Stimulated activated memory B cell treated with anti-CD40 and anti-IgM and Interleukin-4, amounts not matched to agents 10 μg/mL and 1 μg/mL and 100 μg/mL, for 72 hours (primary cell): ENCODE results near the gene ABCD2.
"Not testable (repeated sequence)": the region's sequence is repeated elsewhere in the genome, so short reads cannot be mapped to it uniquely, and the experiment has no call there.

ENCODE experiments used
- ATAC-seq: fragments of 150-1000 bp; cut with Tn5 transposase; 2 replicates; pipeline ENCODE4 v1.10.0; 2021
- H3K27ac Mint-ChIP-seq: one replicate; pipeline ENCODE4 v1.8.0; 2022; ENCODE audit warnings: mild to moderate bottlenecking, mixed read lengths
- H3K27me3 Mint-ChIP-seq: one replicate; pipeline ENCODE4 v1.8.0; 2022; ENCODE audit warnings: mixed read lengths
- H3K36me3 Mint-ChIP-seq: one replicate; pipeline ENCODE4 v1.8.0; 2022; ENCODE audit warnings: mixed read lengths
- H3K4me1 Mint-ChIP-seq: one replicate; pipeline ENCODE4 v1.8.0; 2022; ENCODE audit warnings: mixed read lengths
- H3K4me3 Mint-ChIP-seq: one replicate; pipeline ENCODE4 v1.8.0; 2022; ENCODE audit warnings: mild to moderate bottlenecking, moderate library complexity, mixed read lengths
- H3K9me3 Mint-ChIP-seq: one replicate; pipeline ENCODE4 v1.8.0; 2022; ENCODE audit warnings: mixed read lengths

The ABCD2 gene

GRCh38 chr12:39595928-39596327 is 23.7 kb downstream of the ABCD2 start:
- H3K27me3 Mint-ChIP-seq: no peaks in the 10 kb centered on the region
- no peaks in the 10 kb centered on the region for H3K4me1 Mint-ChIP-seq
- no peak overlapping the region for H3K27ac Mint-ChIP-seq
- H3K36me3 Mint-ChIP-seq: no peaks in the 10 kb centered on the region
- no peaks in the 10 kb centered on the region for H3K9me3 Mint-ChIP-seq
- H3K4me3 Mint-ChIP-seq: no peak overlapping the region
- no peak for ATAC-seq

- Mint-ChIP-seq H3K27me3 (no peaks in the 10 kb centered on the region), H3K36me3 (no peaks in the 10 kb centered on the region), H3K9me3 (no peaks in the 10 kb centered on the region), H3K4me3 (no peak overlapping the region), H3K4me1 (no peaks in the 10 kb centered on the region), H3K27ac (no peak overlapping the region)
- ATAC-seq: no peak
Observed at GRCh38 chr12:39592295-39592694, 27.3 kb downstream of the ABCD2 start.

GRCh38 chr12:39588348-39588747 is 31.3 kb downstream of the ABCD2 start:
- H3K36me3 Mint-ChIP-seq: peaks cover 22% of the 10 kb centered on the region
- H3K4me3 Mint-ChIP-seq: no peak overlapping the region
- H3K27ac Mint-ChIP-seq: no peak overlapping the region
- H3K9me3 Mint-ChIP-seq: no peaks in the 10 kb centered on the region
- H3K4me1 Mint-ChIP-seq: no peaks in the 10 kb centered on the region
- ATAC-seq: no peak
- H3K27me3 Mint-ChIP-seq: no peaks in the 10 kb centered on the region

- Mint-ChIP-seq H3K9me3 (no peaks in the 10 kb centered on the region), H3K36me3 (peaks cover 22% of the 10 kb centered on the region), H3K4me1 (no peaks in the 10 kb centered on the region), H3K27ac (no peak overlapping the region), H3K4me3 (no peak overlapping the region), H3K27me3 (no peaks in the 10 kb centered on the region)
- ATAC-seq: no peak
Observed at GRCh38 chr12:39587225-39587624, 32.4 kb downstream of the ABCD2 start.

- H3K27me3 Mint-ChIP-seq: no peaks in the 10 kb centered on the region
- no peaks in the 10 kb centered on the region for H3K4me1 Mint-ChIP-seq
- no peak overlapping the region for H3K27ac Mint-ChIP-seq
- no peaks in the 10 kb centered on the region for H3K9me3 Mint-ChIP-seq
- H3K36me3 Mint-ChIP-seq: peaks cover 22% of the 10 kb centered on the region
- H3K4me3 Mint-ChIP-seq: no peak overlapping the region
- no peak for ATAC-seq
Observed at GRCh38 chr12:39586816-39587215, 32.8 kb downstream of the ABCD2 start.

- H3K9me3 Mint-ChIP-seq: no peaks in the 10 kb centered on the region
- peaks cover 21% of the 10 kb centered on the region for H3K36me3 Mint-ChIP-seq
- no peaks in the 10 kb centered on the region for H3K27me3 Mint-ChIP-seq
- no peaks in the 10 kb centered on the region for H3K4me1 Mint-ChIP-seq
- no peak overlapping the region for H3K4me3 Mint-ChIP-seq
- no peak overlapping the region for H3K27ac Mint-ChIP-seq
- ATAC-seq: no peak
Observed at GRCh38 chr12:39581592-39581991, 38.0 kb downstream of the ABCD2 start.

GRCh38 chr12:39575498-39575875 is 44.1 kb downstream of the ABCD2 start:
- no peaks in the 10 kb centered on the region for H3K9me3 Mint-ChIP-seq
- ATAC-seq: no peak
- H3K4me1 Mint-ChIP-seq: peaks cover 7% of the 10 kb centered on the region
- H3K27me3 Mint-ChIP-seq: no peaks in the 10 kb centered on the region
- no peak overlapping the region for H3K27ac Mint-ChIP-seq
- peaks cover 26% of the 10 kb centered on the region for H3K36me3 Mint-ChIP-seq
- no peak overlapping the region for H3K4me3 Mint-ChIP-seq

- no peak overlapping the region for H3K4me3 Mint-ChIP-seq
- no peak for ATAC-seq
- H3K9me3 Mint-ChIP-seq: no peaks in the 10 kb centered on the region
- H3K27ac Mint-ChIP-seq: no peak overlapping the region
- no peaks in the 10 kb centered on the region for H3K27me3 Mint-ChIP-seq
- H3K36me3 Mint-ChIP-seq: peaks cover 31% of the 10 kb centered on the region
- H3K4me1 Mint-ChIP-seq: peaks cover 7% of the 10 kb centered on the region
Observed at GRCh38 chr12:39574785-39575497, 44.7 kb downstream of the ABCD2 start.

GRCh38 chr12:39574378-39574777 is 45.2 kb downstream of the ABCD2 start:
- H3K27ac Mint-ChIP-seq: no peak overlapping the region
- H3K4me3 Mint-ChIP-seq: no peak overlapping the region
- no peak for ATAC-seq
- peaks cover 7% of the 10 kb centered on the region for H3K4me1 Mint-ChIP-seq
- H3K27me3 Mint-ChIP-seq: no peaks in the 10 kb centered on the region
- peaks cover 37% of the 10 kb centered on the region for H3K36me3 Mint-ChIP-seq
- H3K9me3 Mint-ChIP-seq: no peaks in the 10 kb centered on the region

GRCh38 chr12:39573971-39574370 is 45.6 kb downstream of the ABCD2 start:
- H3K9me3 Mint-ChIP-seq: no peaks in the 10 kb centered on the region
- H3K27ac Mint-ChIP-seq: no peak overlapping the region
- peaks cover 39% of the 10 kb centered on the region for H3K36me3 Mint-ChIP-seq
- no peaks in the 10 kb centered on the region for H3K27me3 Mint-ChIP-seq
- H3K4me1 Mint-ChIP-seq: peaks cover 7% of the 10 kb centered on the region
- ATAC-seq: no peak
- no peak overlapping the region for H3K4me3 Mint-ChIP-seq

- Mint-ChIP-seq H3K27me3 (no peaks in the 10 kb centered on the region), H3K4me3 (no peak overlapping the region), H3K4me1 (peaks cover 7% of the 10 kb centered on the region), H3K9me3 (no peaks in the 10 kb centered on the region), H3K27ac (no peak overlapping the region), H3K36me3 (peaks cover 39% of the 10 kb centered on the region)
- no peak for ATAC-seq
Observed at GRCh38 chr12:39572551-39572950, 47.1 kb downstream of the ABCD2 start.

GRCh38 chr12:39571351-39571750 is 48.3 kb downstream of the ABCD2 start:
- Mint-ChIP-seq H3K27ac (no peak overlapping the region), H3K4me3 (no peak overlapping the region), H3K4me1 (peaks cover 7% of the 10 kb centered on the region), H3K9me3 (peaks cover 9% of the 10 kb centered on the region), H3K36me3 (peaks cover 39% of the 10 kb centered on the region), H3K27me3 (no peaks in the 10 kb centered on the region)
- ATAC-seq: no peak

- H3K4me3 Mint-ChIP-seq: no peak overlapping the region
- H3K27ac Mint-ChIP-seq: no peak overlapping the region
- peaks cover 36% of the 10 kb centered on the region for H3K36me3 Mint-ChIP-seq
- no peaks in the 10 kb centered on the region for H3K4me1 Mint-ChIP-seq
- ATAC-seq: no peak
- no peaks in the 10 kb centered on the region for H3K27me3 Mint-ChIP-seq
- H3K9me3 Mint-ChIP-seq: peaks cover 4% of the 10 kb centered on the region
Observed at GRCh38 chr12:39553476-39553875, 66.1 kb downstream of the ABCD2 start.

GRCh38 chr12:39544211-39544610 is 75.4 kb downstream of the ABCD2 start:
- not testable (repeated sequence) for ATAC-seq, H3K27ac Mint-ChIP-seq, H3K36me3 Mint-ChIP-seq, H3K4me1 Mint-ChIP-seq, H3K9me3 Mint-ChIP-seq, H3K27me3 Mint-ChIP-seq, H3K4me3 Mint-ChIP-seq

- H3K27ac Mint-ChIP-seq: no peak overlapping the region
- H3K4me3 Mint-ChIP-seq: no peak overlapping the region
- H3K36me3 Mint-ChIP-seq: no peaks in the 10 kb centered on the region
- no peaks in the 10 kb centered on the region for H3K4me1 Mint-ChIP-seq
- no peaks in the 10 kb centered on the region for H3K27me3 Mint-ChIP-seq
- no peak for ATAC-seq
- H3K9me3 Mint-ChIP-seq: no peaks in the 10 kb centered on the region
Observed at GRCh38 chr12:39541471-39541870, 78.1 kb downstream of the ABCD2 start.

GRCh38 chr12:39538679-39539104 is 80.9 kb downstream of the ABCD2 start:
- Mint-ChIP-seq H3K36me3 (no peaks in the 10 kb centered on the region), H3K27ac (no peak overlapping the region), H3K27me3 (no peaks in the 10 kb centered on the region), H3K9me3 (no peaks in the 10 kb centered on the region), H3K4me3 (no peak overlapping the region), H3K4me1 (no peaks in the 10 kb centered on the region)
- no peak for ATAC-seq

GRCh38 chr12:39533951-39534350 is 85.7 kb downstream of the ABCD2 start:
- H3K9me3 Mint-ChIP-seq: no peaks in the 10 kb centered on the region
- no peaks in the 10 kb centered on the region for H3K4me1 Mint-ChIP-seq
- no peaks in the 10 kb centered on the region for H3K36me3 Mint-ChIP-seq
- no peak overlapping the region for H3K4me3 Mint-ChIP-seq
- no peak overlapping the region for H3K27ac Mint-ChIP-seq
- no peaks in the 10 kb centered on the region for H3K27me3 Mint-ChIP-seq
- no peak for ATAC-seq
